SK-N-MC (cell line): ENCODE data around the gene CCDC88B.

ENCODE experiments used
- EZH2 ChIP-seq: fragments of 200-600 bp; sonication (generic); IDR thresholded peaks from one replicate; pipeline ENCODE4 v1.6.1; 2017; ENCODE audit warnings: antibody characterized with exemption
- FOXP2 ChIP-seq: optimal IDR thresholded peaks from 2 replicates; pipeline ENCODE3; 2011; ENCODE audit warnings: mild to moderate bottlenecking, moderate library complexity; ENCODE audit not compliant: insufficient read depth; ENCODE audit errors: extremely low read length, control extremely low read depth
- POLR2AphosphoS5 ChIP-seq: IDR thresholded peaks from 2 replicates; pipeline ENCODE4 v1.6.1; 2012; ENCODE audit warnings: mild to moderate bottlenecking, low read depth, low read length, borderline replicate concordance

- TF ChIP-seq EZH2 (no peak), POLR2AphosphoS5 (no peak), FOXP2 (no peak)
These were observed 23.2 kb upstream of the CCDC88B start for GRCh38 chr11:64316672-64317324.
